HG03280 (cell line): ENCODE data around the gene FOXJ2.
"Not testable (repeated sequence)": the region's sequence is repeated elsewhere in the genome, so short reads cannot be mapped to it uniquely, and the experiment has no call there.

Experiments
- ATAC-seq: cut with Tn5 transposase; IDR thresholded peaks from one replicate; pipeline ENCODE4 v1.9.1; 2021; ENCODE audit warnings: mild to moderate bottlenecking, moderate library complexity; ENCODE audit not compliant: unreplicated experiment

FOXJ2 gene

GRCh38 chr12:8028267-8028666 is 4.2 kb upstream of the FOXJ2 start:
- no peak for ATAC-seq

DNA sequence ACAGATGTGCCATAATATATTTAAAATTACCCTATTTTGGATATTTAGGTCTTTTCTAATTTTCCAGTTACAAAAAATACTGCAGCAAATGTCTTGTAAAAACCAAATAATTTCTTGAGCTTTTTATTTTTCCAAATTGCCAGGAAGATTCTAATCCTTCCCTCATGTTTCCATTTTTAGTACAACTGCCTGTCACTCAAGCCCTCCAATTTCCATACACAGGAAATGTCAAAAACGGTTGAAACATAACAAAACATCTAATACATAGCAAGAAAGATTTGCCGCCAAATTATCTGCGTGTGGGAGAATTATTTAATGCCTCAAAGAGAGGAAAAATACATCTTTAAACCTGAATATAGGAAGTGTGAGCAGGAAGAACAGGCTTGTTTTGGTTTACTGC is 2.3 kb upstream of the FOXJ2 start:
- no peak for ATAC-seq

DNA sequence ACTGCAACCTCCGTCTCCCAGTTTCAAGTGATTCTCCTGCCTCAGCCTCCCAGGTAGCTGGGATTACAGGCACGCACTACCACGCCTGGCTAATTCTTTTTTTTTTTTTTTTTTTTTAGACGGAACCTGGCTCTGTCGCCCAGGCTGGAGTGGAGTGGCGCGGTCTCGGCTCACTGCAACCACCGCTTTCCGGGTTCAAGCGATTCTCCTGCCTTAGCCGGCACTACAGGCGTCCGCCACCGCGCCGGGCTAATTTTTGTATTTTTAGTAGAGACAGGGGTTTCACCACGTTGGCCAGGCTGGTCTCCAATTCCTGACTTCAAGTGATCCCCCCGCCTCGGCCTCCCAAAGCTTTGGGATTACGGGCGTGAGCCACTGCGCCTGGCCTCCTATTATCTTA is 1.5 kb upstream of the FOXJ2 start:
- not testable (repeated sequence) for ATAC-seq

DNA sequence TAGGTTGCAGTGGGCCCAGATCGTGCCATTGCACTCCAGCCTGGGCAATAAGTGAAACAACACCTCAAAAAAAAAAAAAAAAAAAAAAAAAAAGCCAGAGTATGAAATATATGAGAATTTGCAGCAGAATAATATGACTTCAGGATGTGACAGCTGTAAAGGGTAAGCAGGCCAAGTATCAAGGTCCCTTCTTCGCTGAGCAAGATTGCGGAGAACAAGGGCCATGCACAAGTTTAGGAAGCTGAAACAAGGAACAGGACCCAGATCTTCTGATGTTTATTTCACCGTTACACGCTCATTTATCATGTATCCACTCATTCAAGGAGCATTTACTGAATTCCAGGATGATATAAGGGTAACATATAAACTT is 659 bp upstream of the FOXJ2 start:
- ATAC-seq, result no peak

GRCh38 chr12:8033153-8034044 is 883 bp downstream of the FOXJ2 start:
- ATAC-seq, result peak; percentile 16

- ATAC-seq, result no peak
Measured at GRCh38 chr12:8034802-8035201, 2.3 kb downstream of the FOXJ2 start.

DNA sequence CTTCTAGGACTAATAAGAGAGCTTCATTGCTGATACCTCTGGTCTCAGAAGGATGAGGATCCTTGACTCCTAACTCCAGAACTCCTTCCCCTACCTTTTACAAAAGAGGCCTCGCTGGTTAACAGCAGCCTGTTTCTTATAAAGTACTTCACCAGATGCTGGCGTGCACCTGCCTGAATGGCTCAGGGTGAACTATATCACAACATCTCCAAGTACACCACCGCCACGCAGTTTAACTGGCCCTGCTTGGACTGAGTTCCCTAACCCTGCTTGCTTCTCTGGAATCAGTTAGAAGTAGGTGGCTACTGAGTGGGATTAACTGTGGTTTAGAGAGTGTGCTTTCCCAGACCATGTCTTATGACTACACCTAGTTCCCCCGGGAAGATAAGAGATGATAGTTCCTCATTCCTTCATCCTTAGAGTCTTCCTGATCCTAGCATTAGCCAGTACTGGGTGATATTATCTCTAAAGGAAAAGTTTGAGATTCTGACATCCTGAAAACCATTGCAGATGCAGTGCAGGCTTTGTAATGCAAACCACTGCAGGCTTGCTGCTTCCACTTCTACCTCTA is 3.0 kb downstream of the FOXJ2 start:
- no peak for ATAC-seq

DNA sequence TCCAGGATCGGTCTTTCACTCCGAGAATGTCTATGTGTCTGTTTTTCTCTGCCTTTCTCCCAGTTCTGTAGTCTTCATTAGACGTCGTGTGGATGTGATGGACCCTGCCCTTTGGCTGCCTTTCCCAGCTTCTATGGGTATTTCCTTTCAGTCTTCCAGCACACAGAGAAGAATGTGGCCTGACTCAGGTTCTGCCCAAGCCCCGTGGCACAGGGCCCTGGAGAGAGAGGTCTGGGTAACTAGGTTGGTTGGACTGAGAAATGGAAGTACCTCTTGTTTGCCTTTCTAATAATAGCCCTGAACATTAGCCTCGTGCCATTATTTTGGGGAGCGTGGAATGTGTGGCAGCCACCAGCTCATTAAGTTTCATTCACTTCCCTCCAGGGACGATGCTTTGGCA is 3.8 kb downstream of the FOXJ2 start:
- no peak for ATAC-seq

DNA sequence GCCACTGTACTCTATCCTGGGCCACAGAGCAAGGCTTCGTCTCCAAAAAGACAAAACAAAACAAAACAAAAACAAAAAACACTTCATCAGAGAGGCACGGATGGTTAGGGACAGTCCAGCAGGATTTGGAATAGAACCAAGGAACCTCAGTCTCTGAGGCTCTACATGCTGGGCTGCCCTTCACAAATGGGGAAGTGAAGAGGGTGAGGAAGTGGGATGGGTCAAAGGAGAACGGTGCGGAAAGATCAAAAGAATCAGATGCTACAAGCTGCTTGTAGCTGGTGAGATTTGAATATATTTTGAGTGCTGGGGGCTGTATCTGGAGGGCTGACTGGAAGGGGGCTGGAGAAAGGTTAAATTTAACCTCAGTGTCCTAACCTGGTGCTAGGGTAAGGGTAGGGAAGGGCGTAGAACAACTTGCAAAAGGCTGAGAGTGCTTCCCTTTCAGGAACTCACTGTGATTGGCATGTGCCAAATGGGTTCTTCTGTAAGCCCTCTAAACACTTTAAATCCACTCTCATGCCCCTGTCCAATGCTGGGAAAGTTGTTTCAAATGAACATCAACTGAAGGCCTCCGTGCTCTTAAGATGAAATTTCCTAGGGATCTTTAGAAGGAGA is 4.6 kb downstream of the FOXJ2 start:
- ATAC-seq, result no peak

DNA sequence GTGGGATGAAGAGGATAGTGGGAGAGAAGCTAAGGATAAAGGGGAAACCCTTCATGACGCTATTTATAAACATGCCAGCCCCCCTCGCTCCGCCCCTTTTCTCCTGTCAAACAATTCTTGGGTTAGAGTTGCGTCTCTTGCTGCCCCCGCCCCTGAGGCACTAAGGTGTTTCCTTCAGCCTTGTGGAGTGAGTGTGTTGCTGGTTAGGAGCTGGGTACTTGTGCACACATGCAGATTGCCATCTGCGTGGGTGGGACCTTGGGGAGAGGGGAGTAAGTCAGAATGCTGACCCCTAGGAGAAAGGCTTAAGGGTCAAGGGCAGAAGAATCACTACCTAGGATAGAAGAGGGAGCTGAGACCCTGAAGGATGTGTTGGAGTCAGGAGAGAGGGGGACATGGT is 5.4 kb downstream of the FOXJ2 start:
- no peak for ATAC-seq

GRCh38 chr12:8038659-8039114 is 6.2 kb downstream of the FOXJ2 start:
- ATAC-seq, result no peak

DNA sequence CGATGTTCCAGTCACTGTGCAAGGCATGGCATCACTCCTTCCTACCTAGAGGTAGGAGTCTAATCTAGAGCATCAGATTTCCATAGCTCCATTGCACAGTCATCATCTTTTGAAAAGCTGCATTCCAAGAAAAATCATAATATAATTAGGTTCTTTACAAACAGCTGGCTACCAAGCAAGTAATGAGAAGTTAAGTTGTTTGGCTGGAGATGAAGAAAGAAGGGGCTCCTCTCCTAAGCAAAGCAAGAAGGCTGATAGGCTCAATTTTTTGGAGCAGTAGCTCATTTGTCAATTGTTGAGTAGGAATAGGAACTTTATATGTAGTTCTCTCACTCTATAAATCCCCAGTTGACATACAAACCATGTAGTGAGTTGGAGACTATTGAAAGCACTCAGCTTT is 8.3 kb downstream of the FOXJ2 start:
- no peak for ATAC-seq

- no peak for ATAC-seq
Measured at GRCh38 chr12:8045952-8046944, 13.7 kb downstream of the FOXJ2 start.

- no peak for ATAC-seq
Measured at GRCh38 chr12:8047842-8048241, 15.3 kb downstream of the FOXJ2 start.

GRCh38 chr12:8048906-8049305 is 16.4 kb downstream of the FOXJ2 start:
- ATAC-seq, result no peak

- no peak for ATAC-seq
Measured at GRCh38 chr12:8050600-8051250, 18.2 kb downstream of the FOXJ2 start.

- ATAC-seq, result no peak
Measured at GRCh38 chr12:8052679-8053078, 20.2 kb downstream of the FOXJ2 start.

GRCh38 chr12:8054816-8055215 is 22.3 kb downstream of the FOXJ2 start:
- ATAC-seq, result no peak

DNA sequence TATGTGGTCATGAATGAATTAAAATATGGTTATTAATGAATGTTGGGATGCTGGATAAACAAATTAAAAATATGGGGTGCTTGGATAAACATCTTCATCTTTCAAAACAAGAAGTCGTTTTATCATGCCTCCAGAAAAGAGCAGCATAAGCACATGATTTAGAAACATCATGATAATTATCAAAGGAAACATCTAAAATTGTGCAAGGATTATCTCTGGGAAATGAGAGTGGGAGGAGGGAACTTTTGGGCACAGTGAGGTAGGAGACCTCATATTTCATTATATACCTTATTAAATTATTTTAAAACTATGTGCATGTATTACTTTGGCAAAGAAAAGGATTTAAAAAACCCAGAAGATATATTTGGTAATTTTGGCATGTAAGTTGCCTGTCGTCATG is 24.8 kb downstream of the FOXJ2 start:
- no peak for ATAC-seq

- no peak for ATAC-seq
Measured at GRCh38 chr12:8057839-8058238, 25.3 kb downstream of the FOXJ2 start.
